Measurements from ENCODE around the gene DEPDC7. TPM values are rescaled to one million over a fixed set of nuclear protein-coding genes. Genes with fewer than 3 reads are reported as not detected.

Gene DEPDC7
- total and polyA plus RNA-seq, 9 of the 15 experiments (the other 6 are each of a cell fraction or from before 2014, with no cell fraction given), result 5.4 to 19.9 (median 12.0) TPM

- Histone ChIP-seq H3K27ac (ENCODE audit: extremely low read depth, low read depth, low read length) (no peak overlapping the region), H2AFZ (ENCODE audit: low read depth, low read length) (no peak overlapping the region), H3K36me3 (ENCODE audit: control insufficient read depth, insufficient read depth, low read length) (no peaks in the 10 kb centered on the region), H4K20me1 (replicated peaks; ENCODE audit: control insufficient read depth, insufficient read depth, low read length) (no peaks in the 10 kb centered on the region), H3K9me1 (ENCODE audit: control insufficient read depth, insufficient read depth, low read length) (no peaks in the 10 kb centered on the region), H3K27me3 (ENCODE audit: control insufficient read depth in 2 of 2, insufficient read depth in 2 of 2, low read length in 2 of 2) (no peaks in the 10 kb centered on the region), H3K4me1 (replicated peaks in 1 of 2; ENCODE audit: control insufficient read depth in 2 of 2, insufficient read depth in 2 of 2, low read length in 2 of 2) (no peaks in the 10 kb centered on the region), H3K9ac (ENCODE audit: insufficient read depth in 1 of 2, low read depth in 2 of 2, low read length in 2 of 2) (no peak overlapping the region), H3K4me3 (no peak overlapping the region), H3K4me2 (ENCODE audit: insufficient read depth, low read length) (no peak overlapping the region), H3K79me2 (ENCODE audit: control insufficient read depth, insufficient read depth, low read length) (no peaks in the 10 kb centered on the region), H3K9me3 (replicated peaks; ENCODE audit: control insufficient read depth, insufficient read depth, low read depth, low read length) (no peaks in the 10 kb centered on the region)
- ChIA-PET POLR2A (interaction anchor here (2.8 kb wide), 1 partner anchor 13 kb away, joined by 12 read pairs; the partner anchor contains the start of gene TCP11L1), CTCF (ENCODE audit: low intra/inter-chr PET ratio) (no interaction called here)
- intact Hi-C loops (cut with micrococcal nuclease) (no loop called here), in situ Hi-C loops (cut with MboI) (no loop called here)
- no peak for ATAC-seq
- FAIRE-seq, result no peak
- no TSS peak for BruUV-seq (replicated peaks)
- WGBS (ENCODE audit: insufficient coverage, low coverage, missing lambda C conversion rate), result 57% methylated on average over 1 of the region's 2 CpGs
- TF ChIP-seq ZBTB40 (IDR thresholded peaks at IDR 0.05) (peak; percentile 65), ZBTB40 (CRISPR knock-in tag; IDR thresholded peaks at IDR 0.05) (no peak), PRPF4 (IDR thresholded peaks at IDR 0.05; ENCODE audit: insufficient read depth, low read depth, low read length, poor library complexity, severe bottlenecking) (no peak)
- DNase-seq (ENCODE audit: extremely low read depth in 1 of 4, low spot score in 3 of 4), result no peak
Observed at GRCh38 chr11:33052231-33052630, 36.6 kb downstream of the DEPDC7 start.
